MM.1S (cell line): ENCODE data around the gene DSE.

Experiments used
- CTCF ChIP-seq: fragments of 300-600 bp; sonication (generic); IDR thresholded peaks from 2 replicates; pipeline ENCODE4 v1.5.1; 2016; ENCODE audit warnings: antibody characterized with exemption, low read length, mixed read lengths
- EZH2 ChIP-seq: fragments of 300-600 bp; sonication (generic); optimal IDR thresholded peaks from 2 replicates; pipeline ENCODE3; 2017; ENCODE audit warnings: low read depth, mild to moderate bottlenecking, antibody characterized with exemption, low read length, mixed read lengths
- EZH2phosphoT487 ChIP-seq: fragments of 300-600 bp; sonication (generic); IDR thresholded peaks from 2 replicates; pipeline ENCODE4 v1.6.1; 2018; ENCODE audit warnings: antibody characterized with exemption, low read length

GRCh38 chr6:116419069-116419786 is 48.5 kb downstream of the DSE start:
- TF ChIP-seq EZH2phosphoT487, result no peak
- TF ChIP-seq CTCF, result no peak
- no peak for TF ChIP-seq EZH2
